OCI-LY7 (cell line): ENCODE data around the gene CIITA. TPM values are rescaled to one million over a fixed set of nuclear protein-coding genes. Genes with fewer than 3 reads are reported as not detected.
"Not testable (repeated sequence)": the region's sequence is repeated elsewhere in the genome, so short reads cannot be mapped to it uniquely, and the experiment has no call there.

ENCODE experiments used
- BruUV-seq: library from RNA; stranded (reverse); fragments of 400-500 nt; replicated peaks from 2 replicates; lab custom pipeline; 2021; lab: Mats Ljungman, UMichigan
- CTCF ChIA-PET: fragments of 300-600 bp; sonication (Branson Sonifier 250); formaldehyde crosslinking; loops from one replicate; lab custom pipeline; 2022; ENCODE audit warnings: antibody characterized with exemption; ENCODE audit not compliant: unreplicated experiment; lab: Charles Lee
- POLR2A ChIA-PET: fragments of 300-600 bp; sonication (Branson Sonifier 250); formaldehyde crosslinking; loops from one replicate; lab custom pipeline; 2022; ENCODE audit warnings: antibody characterized with exemption; lab: Charles Lee
- DNase-seq: peaks from one replicate; pipeline ENCODE4 v3.0.0-alpha.2; 2015; ENCODE audit warnings: low spot score
- H2AFZ ChIP-seq: fragments of 200-600 bp; sonication (generic), shearing (Covaris generic); 2 replicates; pipeline ENCODE4 v1.6.1; 2014; ENCODE audit warnings: mild to moderate bottlenecking, antibody characterized with exemption, low read length, moderate library complexity
- H3K27ac ChIP-seq: fragments of 200-600 bp; sonication (generic); 2 replicates; pipeline ENCODE4 v1.5.1; 2014; ENCODE audit warnings: mixed run types, low read depth, mild to moderate bottlenecking, moderate library complexity, low read length, inconsistent platforms; ENCODE audit not compliant: poor library complexity, severe bottlenecking
- H3K36me3 ChIP-seq: fragments of 200-600 bp; sonication (generic); 2 replicates; pipeline ENCODE4 v1.6.1; 2014; ENCODE audit warnings: mild to moderate bottlenecking, antibody characterized with exemption, low read length, moderate library complexity, mixed read lengths; ENCODE audit not compliant: insufficient read depth
- H3K4me1 ChIP-seq: fragments of 200-600 bp; sonication (generic); 2 replicates; pipeline ENCODE4 v1.5.1; 2014; ENCODE audit warnings: mild to moderate bottlenecking, low read length; ENCODE audit not compliant: insufficient read depth, poor library complexity, severe bottlenecking
- H3K4me2 ChIP-seq: fragments of 200-600 bp; sonication (generic); 2 replicates; pipeline ENCODE4 v1.6.1; 2014; ENCODE audit warnings: mild to moderate bottlenecking, low read length
- H3K4me3 ChIP-seq: fragments of 200-600 bp; sonication (generic); 2 replicates; pipeline ENCODE4 v1.5.1; 2014; ENCODE audit warnings: mild to moderate bottlenecking, low read depth, low read length; ENCODE audit not compliant: poor library complexity, severe bottlenecking
- H3K79me2 ChIP-seq: fragments of 200-600 bp; sonication (generic); 2 replicates; pipeline ENCODE4 v1.6.1; 2016; ENCODE audit warnings: low read depth, mild to moderate bottlenecking, low read length, moderate library complexity, mixed read lengths; ENCODE audit not compliant: insufficient read depth
- H3K9me2 ChIP-seq: fragments of 200-600 bp; sonication (generic); 2 replicates; pipeline ENCODE4 v1.6.1; 2016; ENCODE audit warnings: mild to moderate bottlenecking, low read length, mixed read lengths; ENCODE audit not compliant: insufficient read depth
- H3K9me3 ChIP-seq: fragments of 200-600 bp; sonication (generic); 2 replicates; pipeline ENCODE4 v1.6.1; 2014; ENCODE audit warnings: mild to moderate bottlenecking, mixed run types, low read length, mixed read lengths
- H4K20me1 ChIP-seq: fragments of 200-600 bp; sonication (generic); 2 replicates; pipeline ENCODE4 v1.6.1; 2014; ENCODE audit warnings: mild to moderate bottlenecking, antibody characterized with exemption, low read length, moderate library complexity, mixed read lengths; ENCODE audit not compliant: insufficient read depth
- EZH2phosphoT487 ChIP-seq: fragments of 200-600 bp; sonication (generic); IDR thresholded peaks from 2 replicates; pipeline ENCODE4 v1.6.1; 2018; ENCODE audit warnings: low read depth, borderline replicate concordance, mild to moderate bottlenecking, mixed run types, antibody characterized with exemption, low read length, moderate library complexity, mixed read lengths
- intact Hi-C: fragments of 100-400 bp; cut with micrococcal nuclease; formaldehyde crosslinking; loops from one replicate; pipeline ENCODE4 v1.10.0; 2022; ENCODE audit not compliant: unreplicated experiment
- total RNA-seq, 2 experiments: library from RNA; depleted of rRNA in 1 of 2; stranded (reverse); fragments of >200 nt in 1 of 2; shearing (Covaris generic) in 1 of 2; gene quantifications; 2 replicates each; pipeline ENCODE4 v1.2.3, GENCODE V29; 2014 to 2022
- TF ChIP-seq, protein P1 (sequence below): fragments of 200-600 bp; sonication (generic); conservative IDR thresholded peaks from 2 replicates; pipeline ENCODE4 v1.5.1; 2014; ENCODE audit warnings: mild to moderate bottlenecking, antibody characterized with exemption, low read length, moderate library complexity, mixed read lengths

The CIITA gene
- total RNA-seq, 2 experiments from 2014 or later: 68.7 to 101 TPM

- Histone ChIP-seq H2AFZ (no peak overlapping the region), H3K79me2 (peaks cover 11% of the 10 kb centered on the region), H3K4me1 (peaks cover 57% of the 10 kb centered on the region), H4K20me1 (0 out of 2 replicates have a peak, but pooled peaks cover 11% of the 10 kb centered on the region), H3K9me3 (no peaks in the 10 kb centered on the region), H3K9me2 (no peaks in the 10 kb centered on the region), H3K4me3 (peak overlapping the region; percentile 74), H3K4me2 (peak overlapping the region; percentile 75), H3K36me3 (peaks cover 5% of the 10 kb centered on the region; the same call in 1 of the 2 replicates), H3K27ac (no peak overlapping the region)
- POLR2A ChIA-PET: interaction anchor here (2.5 kb wide), 1 partner anchor 11 kb away, joined by 5 read pairs; no protein-coding TSS in a partner anchor
- BruUV-seq: TSS peak; percentile 51
- intact Hi-C loops: loop anchor here (5.0 to 10.0 kb wide), 3 partner anchors 63 to 1846 kb away; partner anchors contain the start of genes ATF7IP2, CIITA and HAPSTR1
- DNase-seq: peak; percentile 33
- CTCF ChIA-PET: interaction anchor here (0.6 to 1.1 kb wide), 2 partner anchors 9 to 130 kb away, joined by 3 to 4 read pairs; no protein-coding TSS in a partner anchor
- TF ChIP-seq EZH2phosphoT487: no peak
- TF ChIP-seq, protein P1, sequence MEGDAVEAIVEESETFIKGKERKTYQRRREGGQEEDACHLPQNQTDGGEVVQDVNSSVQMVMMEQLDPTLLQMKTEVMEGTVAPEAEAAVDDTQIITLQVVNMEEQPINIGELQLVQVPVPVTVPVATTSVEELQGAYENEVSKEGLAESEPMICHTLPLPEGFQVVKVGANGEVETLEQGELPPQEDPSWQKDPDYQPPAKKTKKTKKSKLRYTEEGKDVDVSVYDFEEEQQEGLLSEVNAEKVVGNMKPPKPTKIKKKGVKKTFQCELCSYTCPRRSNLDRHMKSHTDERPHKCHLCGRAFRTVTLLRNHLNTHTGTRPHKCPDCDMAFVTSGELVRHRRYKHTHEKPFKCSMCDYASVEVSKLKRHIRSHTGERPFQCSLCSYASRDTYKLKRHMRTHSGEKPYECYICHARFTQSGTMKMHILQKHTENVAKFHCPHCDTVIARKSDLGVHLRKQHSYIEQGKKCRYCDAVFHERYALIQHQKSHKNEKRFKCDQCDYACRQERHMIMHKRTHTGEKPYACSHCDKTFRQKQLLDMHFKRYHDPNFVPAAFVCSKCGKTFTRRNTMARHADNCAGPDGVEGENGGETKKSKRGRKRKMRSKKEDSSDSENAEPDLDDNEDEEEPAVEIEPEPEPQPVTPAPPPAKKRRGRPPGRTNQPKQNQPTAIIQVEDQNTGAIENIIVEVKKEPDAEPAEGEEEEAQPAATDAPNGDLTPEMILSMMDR: no peak
Observed at GRCh38 chr16:10940501-10941079, 63.6 kb downstream of the CIITA start.

GRCh38 chr16:10941127-10941933 lies 64.3 kb downstream of the CIITA start:
- H3K9me3 ChIP-seq: no peaks in the 10 kb centered on the region
- POLR2A ChIA-PET: interaction anchor here (2.5 kb wide), 1 partner anchor 10 kb away, joined by 5 read pairs; no protein-coding TSS in a partner anchor
- peak overlapping the region; percentile 75 for H3K4me2 ChIP-seq
- no peaks in the 10 kb centered on the region for H3K9me2 ChIP-seq
- peaks cover 18% of the 10 kb centered on the region for H3K79me2 ChIP-seq
- no TSS peak for BruUV-seq
- CTCF ChIA-PET: interaction anchor here (0.6 to 1.1 kb wide), 2 partner anchors 9 to 131 kb away, joined by 3 to 4 read pairs; no protein-coding TSS in a partner anchor
- H2AFZ ChIP-seq: no peak overlapping the region
- DNase-seq: no peak
- intact Hi-C loops: loop anchor here (5.0 to 10.0 kb wide), 3 partner anchors 64 to 1847 kb away; partner anchors contain the start of genes ATF7IP2, CIITA and HAPSTR1
- H3K27ac ChIP-seq: no peak overlapping the region
- 0 out of 2 replicates have a peak, but pooled peaks cover 14% of the 10 kb centered on the region for H4K20me1 ChIP-seq
- H3K4me3 ChIP-seq: peak overlapping the region; percentile 74
- H3K4me1 ChIP-seq: peaks cover 65% of the 10 kb centered on the region
- peaks cover 2% of the 10 kb centered on the region; the same call in 1 of the 2 replicates for H3K36me3 ChIP-seq
- TF ChIP-seq, protein P1: no peak
- TF ChIP-seq EZH2phosphoT487: no peak

- not testable (repeated sequence) for DNase-seq, H3K36me3 ChIP-seq, H3K27ac ChIP-seq, H3K9me2 ChIP-seq, H3K9me3 ChIP-seq, BruUV-seq
- Histone ChIP-seq H3K4me2 (peak overlapping the region; percentile 75), H3K4me3 (peak overlapping the region; percentile 74), H2AFZ (peak overlapping the region; percentile 30; the same call in 1 of the 2 replicates), H3K79me2 (peaks cover 24% of the 10 kb centered on the region), H3K4me1 (peaks cover 66% of the 10 kb centered on the region), H4K20me1 (0 out of 2 replicates have a peak, but pooled peaks cover 14% of the 10 kb centered on the region)
- ChIA-PET CTCF (interaction anchor here (0.5 to 1.0 kb wide), 4 partner anchors 11 to 189 kb away, joined by 3 to 7 read pairs (median 4); no protein-coding TSS in a partner anchor), POLR2A (interaction anchor here (0.6 to 1.3 kb wide), 4 partner anchors 9 to 1080 kb away, joined by 3 to 4 read pairs (median 3); partner anchors contain the start of genes CIITA and NUBP1)
- intact Hi-C loops: loop anchor here (5.0 to 10.0 kb wide), 3 partner anchors 65 to 1847 kb away; partner anchors contain the start of genes ATF7IP2, CIITA and HAPSTR1
Observed at GRCh38 chr16:10941935-10942351, 64.9 kb downstream of the CIITA start.
